H9 (cell line): Measurements from ENCODE around the gene TMEM225. TPM values are rescaled to one million over a fixed set of nuclear protein-coding genes. Genes with fewer than 3 reads are reported as not detected.

Experiments
- DNase-seq: peaks from one replicate; pipeline ENCODE4 v3.0.0-alpha.2; 2017
- H2AFZ ChIP-seq: one replicate; pipeline ENCODE4 v1.6.1; 2013; ENCODE audit warnings: mild to moderate bottlenecking, low read length, control low read depth, moderate library complexity
- H2AK5ac ChIP-seq: 2 replicates; pipeline ENCODE4 v1.6.1; 2013; ENCODE audit warnings: low read length, control low read depth, mixed read lengths; ENCODE audit not compliant: insufficient read length
- H2BK120ac ChIP-seq: one replicate; pipeline ENCODE4 v1.6.1; 2013; ENCODE audit warnings: low read depth, mild to moderate bottlenecking, low read length, control low read depth, inconsistent platforms; ENCODE audit not compliant: poor library complexity, severe bottlenecking
- H2BK12ac ChIP-seq: 2 replicates; pipeline ENCODE4 v1.6.1; 2013; ENCODE audit warnings: low read length, control low read depth, mixed read lengths, low read depth; ENCODE audit not compliant: insufficient read length
- H2BK15ac ChIP-seq: 2 replicates; pipeline ENCODE4 v1.6.1; 2013; ENCODE audit warnings: low read depth, low read length, control low read depth
- H2BK20ac ChIP-seq: one replicate; pipeline ENCODE4 v1.6.1; 2013; ENCODE audit warnings: low read depth, mild to moderate bottlenecking, low read length, control low read depth, inconsistent platforms; ENCODE audit not compliant: poor library complexity, severe bottlenecking
- H2BK5ac ChIP-seq: 2 replicates; pipeline ENCODE4 v1.6.1; 2013; ENCODE audit warnings: low read length, control low read depth, mixed read lengths; ENCODE audit not compliant: insufficient read length
- H3K14ac ChIP-seq: 2 replicates; pipeline ENCODE4 v1.6.1; 2013; ENCODE audit warnings: low read length, control low read depth; ENCODE audit not compliant: insufficient read depth
- H3K18ac ChIP-seq: 2 replicates; pipeline ENCODE4 v1.6.1; 2013; ENCODE audit warnings: low read depth, mild to moderate bottlenecking, mixed read lengths, low read length, control low read depth; ENCODE audit not compliant: insufficient read length
- H3K23ac ChIP-seq: 2 replicates; pipeline ENCODE4 v1.6.1; 2013; ENCODE audit warnings: low read length, control low read depth, mixed read lengths, low read depth; ENCODE audit not compliant: insufficient read length
- H3K23me2 ChIP-seq: 2 replicates; pipeline ENCODE4 v1.6.1; 2013; ENCODE audit warnings: low read depth, mild to moderate bottlenecking, mixed read lengths, low read length, control low read depth; ENCODE audit not compliant: insufficient read length, poor library complexity, severe bottlenecking
- H3K27ac ChIP-seq: 2 replicates; pipeline ENCODE4 v1.5.1; 2013; ENCODE audit warnings: low read length, control low read depth, mixed read lengths, low read depth; ENCODE audit not compliant: insufficient read length
- H3K27me3 ChIP-seq: 2 replicates; pipeline ENCODE4 v1.6.1; 2013; ENCODE audit warnings: low read length, control low read depth, inconsistent platforms; ENCODE audit not compliant: insufficient read depth
- H3K4ac ChIP-seq: 2 replicates; pipeline ENCODE4 v1.6.1; 2013; ENCODE audit warnings: low read depth, mild to moderate bottlenecking, control low read depth, inconsistent platforms, low read length, moderate library complexity
- H3K4me1 ChIP-seq: 2 replicates; pipeline ENCODE4 v1.6.1; 2013; ENCODE audit warnings: low read length, control low read depth, inconsistent platforms; ENCODE audit not compliant: insufficient read depth
- H3K4me2 ChIP-seq: 2 replicates; pipeline ENCODE4 v1.6.1; 2013; ENCODE audit warnings: low read length, control low read depth, mixed read lengths; ENCODE audit not compliant: insufficient read length, insufficient read depth
- H3K56ac ChIP-seq: 2 replicates; pipeline ENCODE4 v1.6.1; 2013; ENCODE audit warnings: low read depth, mild to moderate bottlenecking, mixed read lengths, low read length, control low read depth; ENCODE audit not compliant: insufficient read length
- H3K79me1 ChIP-seq: 2 replicates; pipeline ENCODE4 v1.6.1; 2013; ENCODE audit warnings: low read depth, mild to moderate bottlenecking, moderate library complexity, low read length, control low read depth, inconsistent platforms; ENCODE audit not compliant: insufficient read depth, poor library complexity, severe bottlenecking
- H3K79me2 ChIP-seq: 2 replicates; pipeline ENCODE4 v1.6.1; 2013; ENCODE audit warnings: low read length, control low read depth, inconsistent platforms; ENCODE audit not compliant: insufficient read depth
- H3K9ac ChIP-seq: 2 replicates; pipeline ENCODE4 v1.6.1; 2013; ENCODE audit warnings: low read length, control low read depth, mixed read lengths; ENCODE audit not compliant: insufficient read length; ENCODE audit errors: extremely low read depth
- H3K9me3 ChIP-seq: one replicate; pipeline ENCODE4 v1.6.1; 2013; ENCODE audit warnings: low read depth, low read length, inconsistent platforms; ENCODE audit not compliant: control insufficient read depth
- H3T11ph ChIP-seq: one replicate; pipeline ENCODE4 v1.6.1; 2013; ENCODE audit warnings: mild to moderate bottlenecking, low read length, control low read depth, inconsistent platforms
- H4K20me1 ChIP-seq: one replicate; pipeline ENCODE4 v1.6.1; 2013; ENCODE audit not compliant: control insufficient read depth, insufficient read length, insufficient read depth
- H4K5ac ChIP-seq: 2 replicates; pipeline ENCODE4 v1.6.1; 2013; ENCODE audit warnings: low read depth, mild to moderate bottlenecking, mixed read lengths, low read length, control low read depth; ENCODE audit not compliant: insufficient read length
- H4K8ac ChIP-seq: replicated peaks from 2 replicates; pipeline ENCODE4 v1.6.1; 2013; ENCODE audit warnings: low read length, control low read depth, mixed read lengths, low read depth; ENCODE audit not compliant: insufficient read length
- H4K91ac ChIP-seq: 2 replicates; pipeline ENCODE4 v1.6.1; 2013; ENCODE audit warnings: low read depth, mild to moderate bottlenecking, moderate library complexity, mixed read lengths, low read length, control low read depth; ENCODE audit not compliant: insufficient read length
- H3K27ac Mint-ChIP-seq, 3 experiments: 2 replicates in 2 of 3; 3 replicates in 1 of 3; pipeline ENCODE4 v1.8.0; 2020 to 2021; ENCODE audit warnings: mixed read lengths in 3 of 3, mild to moderate bottlenecking in 1 of 3, moderate library complexity in 1 of 3
- H3K27me3 Mint-ChIP-seq: 2 replicates; pipeline ENCODE4 v1.8.0; 2021; ENCODE audit warnings: low read depth, mild to moderate bottlenecking, moderate library complexity, mixed read lengths
- H3K36me3 Mint-ChIP-seq, 3 experiments: 2 replicates in 2 of 3; 3 replicates in 1 of 3; pipeline ENCODE4 v1.8.0; 2020 to 2021; ENCODE audit warnings: low read depth in 3 of 3, mixed read lengths in 3 of 3; ENCODE audit not compliant: insufficient read depth in 1 of 3
- H3K4me1 Mint-ChIP-seq, 2 experiments: 2 replicates each; pipeline ENCODE4 v1.8.0; 2020; ENCODE audit warnings: mixed read lengths in 2 of 2
- H3K4me3 Mint-ChIP-seq, 2 experiments: 2 replicates in 1 of 2; 3 replicates in 1 of 2; pipeline ENCODE4 v1.8.0; 2020 to 2021; ENCODE audit warnings: mild to moderate bottlenecking in 2 of 2, mixed read lengths in 2 of 2, moderate library complexity in 1 of 2
- H3K9me3 Mint-ChIP-seq, 2 experiments: 2 replicates in 1 of 2; 3 replicates in 1 of 2; pipeline ENCODE4 v1.8.0; 2020; ENCODE audit warnings: mild to moderate bottlenecking in 2 of 2, mixed read lengths in 2 of 2, moderate library complexity in 1 of 2
- WGBS: extraction: QIAGEN DNeasy Blood & Tissue Kit; methylation state at CpG from one replicate; pipeline ENCODE4 v1.1.7; 2013; ENCODE audit warnings: missing lambda C conversion rate, low lambda C conversion rate, mixed read lengths; ENCODE audit not compliant: insufficient read length; ENCODE audit errors: extremely low coverage; 5-methylcytosine and 5-hydroxymethylcytosine counted together
- total RNA-seq: library from RNA; stranded (reverse); gene quantifications from 2 replicates; pipeline ENCODE4 v1.2.1, GENCODE V29; 2021
- TF ChIP-seq, protein P1 (sequence below): fragments of 200-600 bp; sonication (generic); conservative IDR thresholded peaks from 3 replicates; pipeline ENCODE4 v1.8.0; 2021; ENCODE audit warnings: antibody characterized with exemption, mild to moderate bottlenecking

TMEM225 gene
- total RNA-seq, 1 experiment from 2014 or later, result not detected

- Histone ChIP-seq H3K9ac (no peak overlapping the region), H2AFZ (no peak overlapping the region), H3K79me2 (no peaks in the 10 kb centered on the region), H2BK20ac (no peak overlapping the region), H3K79me1 (no peaks in the 10 kb centered on the region), H3K9me3 (no peaks in the 10 kb centered on the region), H3K27me3 (no peaks in the 10 kb centered on the region), H3K4ac (no peak overlapping the region), H3K4me2 (no peak overlapping the region), H3K27ac (no peak overlapping the region), H3T11ph (no peak overlapping the region), H4K91ac (no peak overlapping the region), H3K14ac (no peak overlapping the region), H3K18ac (no peak overlapping the region), H3K23me2 (no peaks in the 10 kb centered on the region), H3K23ac (no peak overlapping the region), H3K4me1 (no peaks in the 10 kb centered on the region), H4K5ac (no peak overlapping the region), H3K56ac (no peak overlapping the region), H2AK5ac (no peak overlapping the region), H2BK120ac (no peak overlapping the region), H4K8ac (no peak overlapping the region), H2BK5ac (no peak overlapping the region), H4K20me1 (no peaks in the 10 kb centered on the region), H2BK12ac (no peak overlapping the region), H2BK15ac (no peak overlapping the region)
- Mint-ChIP-seq H3K4me3 (no peak overlapping the region), H3K27me3 (no peaks in the 10 kb centered on the region), H3K27ac (no peak overlapping the region), H3K9me3 (no peaks in the 10 kb centered on the region), H3K4me1 (no peaks in the 10 kb centered on the region), H3K36me3 (no peaks in the 10 kb centered on the region; a peak in 1 of 7 replicates)
- no peak for DNase-seq
- TF ChIP-seq, protein P1, sequence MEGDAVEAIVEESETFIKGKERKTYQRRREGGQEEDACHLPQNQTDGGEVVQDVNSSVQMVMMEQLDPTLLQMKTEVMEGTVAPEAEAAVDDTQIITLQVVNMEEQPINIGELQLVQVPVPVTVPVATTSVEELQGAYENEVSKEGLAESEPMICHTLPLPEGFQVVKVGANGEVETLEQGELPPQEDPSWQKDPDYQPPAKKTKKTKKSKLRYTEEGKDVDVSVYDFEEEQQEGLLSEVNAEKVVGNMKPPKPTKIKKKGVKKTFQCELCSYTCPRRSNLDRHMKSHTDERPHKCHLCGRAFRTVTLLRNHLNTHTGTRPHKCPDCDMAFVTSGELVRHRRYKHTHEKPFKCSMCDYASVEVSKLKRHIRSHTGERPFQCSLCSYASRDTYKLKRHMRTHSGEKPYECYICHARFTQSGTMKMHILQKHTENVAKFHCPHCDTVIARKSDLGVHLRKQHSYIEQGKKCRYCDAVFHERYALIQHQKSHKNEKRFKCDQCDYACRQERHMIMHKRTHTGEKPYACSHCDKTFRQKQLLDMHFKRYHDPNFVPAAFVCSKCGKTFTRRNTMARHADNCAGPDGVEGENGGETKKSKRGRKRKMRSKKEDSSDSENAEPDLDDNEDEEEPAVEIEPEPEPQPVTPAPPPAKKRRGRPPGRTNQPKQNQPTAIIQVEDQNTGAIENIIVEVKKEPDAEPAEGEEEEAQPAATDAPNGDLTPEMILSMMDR, result no peak
- WGBS, result no CpG with 5 or more reads among the region's 3 CpGs
These were observed 35.5 kb upstream of the TMEM225 start for GRCh38 chr11:123920943-123921342.
